ENCODE results near the gene TCEA2. TPM values are rescaled to one million over a fixed set of nuclear protein-coding genes. Genes with fewer than 3 reads are reported as not detected.
A peak's percentile ranks its signal among the peaks of the same experiment; 100 is the strongest.

TCEA2 gene
- total and polyA plus RNA-seq, 9 of the 15 experiments (the other 6 are each of a cell fraction or from before 2014, with no cell fraction given) = 1.4 to 28.7 (median 5.4) TPM

DNA sequence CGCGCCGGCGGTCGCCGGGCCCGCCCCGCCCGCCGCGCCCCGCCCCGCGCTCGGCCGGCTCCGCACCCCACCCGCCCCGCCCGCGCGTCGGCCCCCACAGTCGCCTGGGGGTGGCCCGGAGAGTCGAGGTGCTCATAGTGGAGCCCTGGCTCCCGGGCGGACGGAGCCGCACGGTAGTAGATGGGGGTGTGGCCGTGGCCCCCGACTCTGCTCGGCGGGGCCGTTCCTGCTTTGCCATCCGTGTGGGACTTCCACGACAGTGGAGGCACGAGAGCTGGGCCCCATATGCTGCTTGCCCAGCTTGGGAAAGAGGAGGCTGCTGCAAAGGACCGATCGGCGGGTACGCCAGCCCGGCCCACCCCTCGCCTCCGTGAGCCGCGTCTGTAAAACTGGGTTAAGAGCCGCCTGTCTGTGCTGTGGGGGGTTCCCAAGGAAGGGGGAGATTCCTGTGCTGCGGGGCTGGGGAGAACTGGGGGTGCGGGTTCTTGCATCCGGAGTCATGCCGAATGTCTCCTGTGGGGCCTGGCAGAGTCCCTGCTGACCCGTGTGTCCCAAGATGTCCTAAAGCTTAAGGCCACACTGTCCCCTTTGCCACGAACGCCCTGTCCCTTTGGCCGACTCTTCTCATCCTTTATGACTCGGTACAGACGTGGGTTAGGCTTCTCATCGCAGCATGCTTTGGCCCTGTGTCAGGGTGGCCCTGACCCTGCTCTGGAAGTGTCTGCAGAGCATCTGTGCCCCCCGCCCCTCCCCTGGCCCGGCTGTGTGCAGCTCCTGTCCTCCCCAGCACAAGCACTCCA is 17.2 kb downstream of the TCEA2 start, which contains the start of gene OPRL1 (continued):
- no peak for TF ChIP-seq ZBTB17 (CRISPR knock-in tag; IDR thresholded peaks at IDR 0.05)
- TF ChIP-seq, protein P1, sequence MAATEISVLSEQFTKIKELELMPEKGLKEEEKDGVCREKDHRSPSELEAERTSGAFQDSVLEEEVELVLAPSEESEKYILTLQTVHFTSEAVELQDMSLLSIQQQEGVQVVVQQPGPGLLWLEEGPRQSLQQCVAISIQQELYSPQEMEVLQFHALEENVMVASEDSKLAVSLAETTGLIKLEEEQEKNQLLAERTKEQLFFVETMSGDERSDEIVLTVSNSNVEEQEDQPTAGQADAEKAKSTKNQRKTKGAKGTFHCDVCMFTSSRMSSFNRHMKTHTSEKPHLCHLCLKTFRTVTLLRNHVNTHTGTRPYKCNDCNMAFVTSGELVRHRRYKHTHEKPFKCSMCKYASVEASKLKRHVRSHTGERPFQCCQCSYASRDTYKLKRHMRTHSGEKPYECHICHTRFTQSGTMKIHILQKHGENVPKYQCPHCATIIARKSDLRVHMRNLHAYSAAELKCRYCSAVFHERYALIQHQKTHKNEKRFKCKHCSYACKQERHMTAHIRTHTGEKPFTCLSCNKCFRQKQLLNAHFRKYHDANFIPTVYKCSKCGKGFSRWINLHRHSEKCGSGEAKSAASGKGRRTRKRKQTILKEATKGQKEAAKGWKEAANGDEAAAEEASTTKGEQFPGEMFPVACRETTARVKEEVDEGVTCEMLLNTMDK (IDR thresholded peaks at IDR 0.05; ENCODE audit: borderline replicate concordance, insufficient read depth, low read depth, low read length, poor library complexity, severe bottlenecking) = no peak

- H3K79me2 ChIP-seq (ENCODE audit: control insufficient read depth, insufficient read depth, low read length) = peaks cover 10% of the 10 kb centered on the region; the same call in 2 of the 3 replicates
- BruUV-seq (replicated peaks) = no TSS peak
- ChIA-PET POLR2A (interaction anchor here (0.6 to 1.2 kb wide), 3 partner anchors 21 to 546 kb away, joined by 3 read pairs; no protein-coding TSS in a partner anchor), CTCF (ENCODE audit: low intra/inter-chr PET ratio) (no interaction called here)
- H3K4me3 ChIP-seq = no peak overlapping the region
- H3K36me3 ChIP-seq (ENCODE audit: control insufficient read depth, insufficient read depth, low read length) = no peaks in the 10 kb centered on the region
- 0 out of 2 replicates have a peak overlapping the region, but pooled peaks have one; percentile 48 for H3K4me2 ChIP-seq (ENCODE audit: insufficient read depth, low read length)
- ATAC-seq = no peak
- no peaks in the 10 kb centered on the region for H3K9me1 ChIP-seq (ENCODE audit: control insufficient read depth, insufficient read depth, low read length)
- peak; percentile 49 for FAIRE-seq
- no peak overlapping the region for H2AFZ ChIP-seq (ENCODE audit: low read depth, low read length)
- in situ Hi-C loops (cut with MboI) (no loop called here), intact Hi-C loops (cut with micrococcal nuclease) (no loop called here)
- no peak overlapping the region for H3K27ac ChIP-seq (ENCODE audit: extremely low read depth, low read depth, low read length)
- 76% methylated on average over 11 of the region's 17 CpGs for WGBS (ENCODE audit: insufficient coverage, low coverage, missing lambda C conversion rate)
- DNase-seq (ENCODE audit: extremely low read depth in 1 of 4, low spot score in 3 of 4) = no peak
- H3K27me3 ChIP-seq (ENCODE audit: control insufficient read depth in 2 of 2, insufficient read depth in 2 of 2, low read length in 2 of 2) = peaks cover 6 to 23% of the 10 kb centered on the region in 2 experiments; a peak in 4 of 5 replicates
- no peaks in the 10 kb centered on the region for H3K9me3 ChIP-seq (replicated peaks; ENCODE audit: control insufficient read depth, insufficient read depth, low read depth, low read length)
- H4K20me1 ChIP-seq (replicated peaks; ENCODE audit: control insufficient read depth, insufficient read depth, low read length) = no peaks in the 10 kb centered on the region; the same call in 1 of the 2 replicates
- H3K4me1 ChIP-seq (replicated peaks in 1 of 2; ENCODE audit: control insufficient read depth in 2 of 2, insufficient read depth in 2 of 2, low read length in 2 of 2) = peaks cover 16 to 88% of the 10 kb centered on the region in 2 experiments; a peak in 4 of 5 replicates
- TF ChIP-seq EGR1 (conservative IDR thresholded peaks at IDR 0.05) (0 out of 2 replicates have a peak, but pooled peaks have one; percentile 7), NR2C2 (CRISPR knock-in tag; IDR thresholded peaks at IDR 0.05) (0 out of 2 replicates have a peak, but pooled peaks have one; percentile 34), NR2C2 (tag; IDR thresholded peaks at IDR 0.05) (peak; percentile 45; the same call in 1 of the 2 replicates), HNRNPL (IDR thresholded peaks at IDR 0.05; ENCODE audit: low read depth, low read length) (no peak), TGIF2 (CRISPR knock-in tag; IDR thresholded peaks at IDR 0.05) (no peak), TCFL5 (CRISPR knock-in tag; conservative IDR thresholded peaks at IDR 0.05) (no peak), NR2C1 (IDR thresholded peaks at IDR 0.05) (peak; percentile 69), NR2C1 (tag; IDR thresholded peaks at IDR 0.05) (peak; percentile 61; the same call in 1 of the 2 replicates)
- H3K9ac ChIP-seq (ENCODE audit: insufficient read depth in 1 of 2, low read depth in 2 of 2, low read length in 2 of 2) = peak overlapping the region in 1 of 2 experiments; percentile 57; a peak in 2 of 4 replicates
Measured at GRCh38 chr20:64080813-64081623, 18.0 kb downstream of the TCEA2 start.
